ENCODE data around the gene ITGB1BP2. TPM values are rescaled to one million over a fixed set of nuclear protein-coding genes. Genes with fewer than 3 reads are reported as not detected.
A peak's percentile ranks its signal among the peaks of the same experiment; 100 is the strongest.
"Not testable (repeated sequence)": the region's sequence is repeated elsewhere in the genome, so short reads cannot be mapped to it uniquely, and the experiment has no call there.

ITGB1BP2 gene
- 1.6 and 1.9 TPM in 2 replicates for total RNA-seq (2014; rRNA removed)
- polyA plus RNA-seq (2012): 1.6 TPM

- DNase-seq (ENCODE audit: low read depth): peak; percentile 57
These were observed at the start of gene ITGB1BP2 for GRCh38 chrX:71301195-71301924. ITGB1BP2 (plus strand) TSS chrX:71301750; CDS start chrX:71301807, 57 bp downstream.

GRCh38 chrX:71252221-71252620 is 49.3 kb upstream of the ITGB1BP2 start:
- no peak for DNase-seq (ENCODE audit: low read depth)

DNA sequence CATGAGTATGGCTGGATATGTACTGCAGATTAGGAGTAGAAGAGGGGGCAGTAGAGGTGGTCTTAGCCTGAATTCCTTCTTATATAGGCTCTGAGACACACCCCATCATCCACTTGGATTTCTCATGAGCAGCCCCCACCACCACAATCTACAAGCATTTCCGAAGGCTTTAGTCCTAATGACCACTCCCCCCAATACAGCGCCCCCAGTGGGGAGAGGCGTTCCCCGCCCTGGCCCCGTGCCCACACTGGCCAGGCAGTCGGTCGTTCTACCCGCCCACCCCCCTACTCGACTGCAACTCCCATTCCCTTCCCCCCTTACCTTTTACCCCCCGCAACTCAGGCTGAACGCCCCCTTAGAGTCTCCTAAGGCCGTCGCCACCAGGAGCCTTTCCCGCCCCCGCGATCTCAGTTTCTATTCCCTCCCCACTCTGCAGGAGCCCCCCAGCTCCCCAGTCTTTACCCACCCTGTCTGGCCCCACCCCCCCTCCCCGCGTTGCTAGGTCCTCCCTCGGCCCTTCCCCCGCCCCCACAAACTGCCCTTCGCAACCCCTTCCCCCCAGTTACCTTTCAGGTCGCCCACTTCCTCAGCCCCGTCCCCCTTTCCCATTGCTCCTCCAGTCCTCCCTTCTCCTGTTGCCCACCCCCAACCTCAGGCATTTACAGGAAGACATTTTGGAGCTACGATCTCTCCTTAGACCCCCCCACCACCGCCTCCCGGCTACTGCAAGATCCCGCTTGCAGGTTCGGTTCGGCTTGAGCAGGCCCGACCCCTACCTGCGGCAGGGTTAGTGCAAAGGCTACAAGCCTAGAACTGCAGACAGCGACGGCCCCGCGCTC is 48.1 kb upstream of the ITGB1BP2 start:
- DNase-seq (ENCODE audit: low read depth): peak; percentile 32

DNA sequence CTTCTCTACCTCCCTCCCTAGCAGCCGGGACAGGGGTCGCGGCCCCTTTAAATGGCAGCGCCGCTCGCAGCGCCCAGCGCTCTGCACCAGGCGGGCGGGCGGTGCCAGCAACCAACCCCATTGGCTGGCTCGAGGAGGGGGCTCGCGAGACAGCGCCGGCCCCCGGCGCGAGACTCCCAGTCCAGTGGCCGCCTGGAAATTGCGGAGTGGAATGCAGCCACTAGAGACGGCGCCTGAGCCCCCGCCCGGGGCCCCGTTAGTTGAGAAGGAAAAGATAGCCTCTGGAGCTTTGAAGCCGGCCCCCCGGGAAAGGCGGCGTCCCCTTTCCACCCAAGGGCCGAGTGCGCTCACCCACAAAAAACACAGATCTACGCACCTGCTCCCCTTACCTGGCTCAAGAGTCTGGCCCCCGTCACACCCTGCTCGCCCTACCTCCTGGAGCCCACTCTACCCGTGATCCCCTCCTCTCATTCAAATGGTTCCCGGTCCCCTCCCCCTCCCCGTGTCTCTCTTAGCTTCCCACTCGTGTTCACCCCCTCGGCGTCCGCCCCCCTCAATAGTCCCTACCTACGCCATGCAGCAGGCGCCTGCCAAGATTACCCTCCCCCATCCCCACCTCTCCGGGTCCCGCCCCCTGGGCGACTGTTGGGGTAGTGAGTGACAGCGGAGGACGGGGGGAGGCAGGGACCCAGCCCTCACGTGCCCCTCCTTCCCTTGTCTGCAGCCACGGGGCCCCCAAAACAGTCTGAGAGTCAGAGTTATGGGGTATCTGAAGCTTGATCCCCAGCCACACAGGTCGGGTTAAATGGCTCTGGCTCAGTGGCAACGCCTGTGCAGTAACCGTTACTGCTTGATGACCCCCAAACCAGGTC is 47.2 kb upstream of the ITGB1BP2 start, which contains the start of gene ZMYM3:
Gene ZMYM3 (minus strand): TSS at position 49 of the 872 bp plus-strand sequence. CDS start 885 bp downstream, outside the sequence.
- peak; percentile 75 for DNase-seq (ENCODE audit: low read depth)

DNA sequence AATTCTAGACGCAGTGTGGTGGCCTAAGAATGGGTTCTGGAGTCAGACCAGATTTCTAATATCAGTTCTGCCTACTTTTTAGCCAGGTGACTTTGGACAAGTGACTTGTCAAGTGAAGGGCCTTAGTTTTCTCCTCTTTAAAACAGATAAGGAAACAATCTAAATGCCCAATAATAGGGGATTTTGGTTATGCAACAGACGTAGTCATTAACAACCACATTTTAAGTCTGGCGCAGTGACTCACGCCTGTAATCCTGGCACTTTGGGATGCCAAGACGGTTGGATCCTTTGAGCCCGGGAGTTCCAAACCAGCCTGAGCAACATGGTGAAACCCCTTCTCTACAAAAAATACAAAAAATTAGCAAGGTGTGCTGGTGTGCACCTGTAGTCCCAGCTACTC is 45.5 kb upstream of the ITGB1BP2 start:
- no peak for DNase-seq (ENCODE audit: low read depth)

- DNase-seq (ENCODE audit: low read depth): no peak
These were observed 44.7 kb upstream of the ITGB1BP2 start for GRCh38 chrX:71256856-71257255.

DNA sequence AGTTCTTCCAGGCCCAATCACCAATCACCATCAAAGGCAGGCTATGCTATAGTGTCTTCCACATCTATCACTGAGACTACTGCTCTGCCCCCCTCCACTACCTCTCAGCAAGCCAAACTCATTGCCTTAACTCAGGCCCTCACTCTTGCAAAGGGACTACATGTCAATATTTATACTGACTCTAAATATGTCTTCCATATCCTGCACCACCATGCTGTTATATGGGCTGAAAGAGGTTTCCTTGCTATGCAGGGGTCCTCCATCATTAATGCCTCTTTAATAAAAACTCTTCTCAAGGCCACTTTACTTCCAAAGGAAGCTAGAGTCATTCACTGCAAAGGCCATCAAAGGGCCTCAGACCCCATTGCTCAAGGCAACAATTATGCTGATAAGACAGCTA is 32.9 kb upstream of the ITGB1BP2 start:
- DNase-seq (ENCODE audit: low read depth): not testable (repeated sequence)

GRCh38 chrX:71269801-71270395 is 31.7 kb upstream of the ITGB1BP2 start:
- no peak for DNase-seq (ENCODE audit: low read depth)

GRCh38 chrX:71272313-71272712 is 29.2 kb upstream of the ITGB1BP2 start:
- not testable (repeated sequence) for DNase-seq (ENCODE audit: low read depth)

GRCh38 chrX:71281300-71281699 is 20.2 kb upstream of the ITGB1BP2 start:
- not testable (repeated sequence) for DNase-seq (ENCODE audit: low read depth)

DNA sequence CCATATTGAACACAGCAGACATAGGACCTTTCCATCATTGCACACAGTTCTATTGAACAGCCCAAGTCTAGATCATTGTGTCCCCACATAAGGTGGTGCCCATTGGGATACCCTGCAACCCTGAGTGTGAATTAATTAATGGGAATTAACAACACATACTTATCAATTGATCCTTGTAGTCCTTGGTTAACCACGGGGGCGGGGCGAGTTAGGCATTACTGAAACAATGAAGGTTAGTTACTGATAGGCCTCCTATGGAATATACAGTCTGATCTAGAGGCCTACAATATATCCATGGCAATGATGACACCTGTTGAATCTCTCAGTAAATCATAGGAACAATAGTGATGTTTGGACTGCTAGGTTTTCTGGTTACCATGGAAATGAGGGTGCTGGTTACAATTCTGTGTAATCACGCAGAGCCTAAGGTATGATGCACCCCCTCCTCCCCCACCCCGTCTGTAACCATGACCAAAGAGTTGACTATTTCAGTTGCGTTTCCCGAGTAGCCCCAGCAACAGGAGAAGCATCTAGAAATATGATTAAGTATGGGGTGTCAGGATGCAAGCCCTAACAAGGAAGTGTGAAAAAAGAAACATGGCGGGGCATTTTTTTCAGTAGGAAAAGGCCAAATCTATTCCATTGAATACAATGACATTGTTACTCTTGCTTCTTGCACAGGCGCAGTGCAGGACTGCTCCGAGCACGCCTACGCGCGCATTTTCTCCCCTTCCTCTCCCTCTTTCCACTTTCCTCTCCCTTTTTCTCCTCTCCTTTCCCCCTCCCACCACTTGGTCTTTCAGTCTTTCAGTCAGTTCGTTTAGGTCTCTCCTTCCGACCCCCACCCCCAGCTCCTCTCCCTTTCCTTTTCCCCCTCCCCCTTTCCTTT is 18.8 kb upstream of the ITGB1BP2 start:
- DNase-seq (ENCODE audit: low read depth): peak; percentile 58

DNA sequence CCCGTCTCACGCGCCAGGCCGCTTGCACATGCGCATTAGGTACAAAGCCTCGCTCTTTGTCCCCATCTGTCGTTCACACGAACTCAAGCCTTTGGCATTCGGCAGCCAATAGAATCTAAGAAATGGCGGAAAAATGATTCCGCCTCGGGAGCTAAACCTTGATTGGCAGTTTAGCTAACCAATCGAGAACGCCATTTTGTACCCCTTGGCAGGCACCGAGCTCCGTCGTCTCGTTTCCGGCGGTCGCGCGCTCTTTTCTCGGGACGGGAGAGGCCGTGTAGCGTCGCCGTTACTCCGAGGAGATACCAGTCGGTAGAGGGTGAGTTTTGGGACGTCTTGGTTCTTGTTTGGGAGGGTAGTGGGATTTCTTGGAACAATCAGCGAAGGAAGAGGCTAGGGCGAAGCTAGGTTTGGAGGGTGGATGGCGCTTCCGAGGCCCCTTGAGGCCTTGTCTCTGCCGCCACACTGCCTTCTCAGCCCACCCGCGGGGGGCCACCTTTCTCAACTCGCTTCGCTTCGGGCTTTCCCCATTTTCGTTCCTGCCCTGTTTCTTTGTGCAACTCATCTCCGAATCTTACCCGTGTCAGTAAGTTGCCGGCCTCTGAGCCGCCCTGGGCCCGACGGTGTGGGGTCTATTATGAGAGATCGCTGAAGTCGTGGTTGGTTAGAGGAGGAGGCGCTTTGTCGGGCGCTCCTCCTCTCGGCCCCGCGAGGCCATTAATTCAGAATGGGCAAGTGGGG is 18.0 kb upstream of the ITGB1BP2 start, which contains the start of gene NONO:
Gene NONO (plus strand): TSS at position 233 of the 741 bp plus-strand sequence. CDS start 7,003 bp downstream, outside the sequence.
- DNase-seq (ENCODE audit: low read depth): peak; percentile 99

DNA sequence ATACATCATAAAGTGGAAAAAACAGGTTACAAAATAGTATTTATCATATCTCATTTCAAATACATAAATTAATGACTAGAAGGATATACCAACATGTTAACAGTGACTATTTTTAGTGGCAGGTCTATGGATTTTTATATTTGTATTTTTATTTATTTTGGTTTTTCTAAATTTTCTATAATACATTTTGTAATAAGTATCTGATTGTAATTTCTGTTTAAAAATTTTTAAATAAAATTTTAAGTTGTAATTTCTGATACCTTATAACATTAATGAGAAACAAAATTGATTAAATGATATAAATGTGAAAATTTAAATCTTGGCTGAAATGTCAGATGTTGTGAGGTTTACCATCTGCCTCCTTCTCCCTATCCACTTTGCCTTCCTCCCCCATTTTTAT is 15.6 kb upstream of the ITGB1BP2 start:
- no peak for DNase-seq (ENCODE audit: low read depth)

- DNase-seq (ENCODE audit: low read depth): no peak
These were observed 10.2 kb upstream of the ITGB1BP2 start for GRCh38 chrX:71291381-71291780.

DNA sequence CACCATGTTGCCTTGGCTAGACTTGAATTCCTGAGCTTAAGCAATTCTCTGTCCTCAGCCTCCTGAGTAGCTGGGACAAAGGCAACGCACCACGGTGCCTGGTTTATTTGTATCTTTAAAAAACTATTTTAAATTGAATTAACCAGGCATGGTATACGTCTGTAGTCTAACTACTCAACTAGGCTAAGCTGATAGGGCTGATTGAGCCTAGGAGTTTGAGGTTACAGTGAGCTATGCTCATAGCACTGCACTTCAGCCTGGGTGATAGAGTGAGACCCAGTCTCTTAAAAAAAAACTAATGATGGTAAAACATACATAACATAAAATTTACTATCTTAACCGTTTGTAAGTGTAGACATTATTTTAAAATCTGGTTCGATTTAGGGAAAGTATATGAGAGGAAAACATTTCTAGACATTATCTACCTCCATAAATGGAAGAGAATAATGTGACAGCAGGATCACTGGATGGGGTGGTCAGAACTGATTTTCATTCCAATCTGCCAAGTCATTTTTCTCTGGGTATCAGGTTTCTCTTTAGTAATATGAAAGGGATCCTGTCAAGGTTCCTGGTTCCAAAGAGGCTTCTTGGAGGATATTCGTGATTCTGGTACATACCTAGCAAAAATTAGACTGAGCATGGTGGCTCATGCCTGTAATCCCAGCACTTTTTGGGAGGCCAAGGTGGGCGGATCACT is 8.7 kb upstream of the ITGB1BP2 start:
- peak; percentile 67 for DNase-seq (ENCODE audit: low read depth)

DNA sequence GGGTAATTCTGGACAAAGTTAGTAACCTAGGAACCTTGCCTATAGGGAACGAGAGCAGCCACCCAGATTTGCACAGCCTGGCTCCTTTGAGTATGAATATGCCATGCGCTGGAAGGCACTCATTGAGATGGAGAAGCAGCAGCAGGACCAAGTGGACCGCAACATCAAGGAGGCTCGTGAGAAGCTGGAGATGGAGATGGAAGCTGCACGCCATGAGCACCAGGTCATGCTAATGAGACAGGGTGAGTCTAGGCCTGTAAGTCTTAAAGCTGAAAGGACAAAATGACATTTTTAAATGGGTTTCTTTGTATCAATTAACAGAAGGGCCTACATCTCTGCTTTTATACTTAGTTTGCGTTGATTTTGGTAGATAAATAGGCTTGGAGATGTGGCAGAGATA is 4.7 kb upstream of the ITGB1BP2 start:
- no peak for DNase-seq (ENCODE audit: low read depth)

GRCh38 chrX:71298119-71298518 is 3.4 kb upstream of the ITGB1BP2 start:
- DNase-seq (ENCODE audit: low read depth): no peak

- DNase-seq (ENCODE audit: low read depth): not testable (repeated sequence)
These were observed 1.5 kb upstream of the ITGB1BP2 start for GRCh38 chrX:71300064-71300463.

GRCh38 chrX:71300495-71300894 is 1.1 kb upstream of the ITGB1BP2 start:
- DNase-seq (ENCODE audit: low read depth): not testable (repeated sequence)
